MM.1S (cell line): ENCODE measurements around the gene PIK3R6.

Experiments used
- DNase-seq: peaks from one replicate; pipeline ENCODE4 v3.0.0-alpha.2; 2015
- H2AFZ ChIP-seq: fragments of 300-600 bp; sonication (generic); 2 replicates; pipeline ENCODE4 v1.6.0; 2016; ENCODE audit warnings: antibody characterized with exemption, low read length
- H3F3A ChIP-seq: fragments of 300-600 bp; sonication (generic); 2 replicates; pipeline ENCODE4 v1.6.1; 2016; ENCODE audit warnings: mild to moderate bottlenecking, antibody characterized with exemption, low read length, moderate library complexity, mixed read lengths; ENCODE audit not compliant: insufficient read depth
- H3K27ac ChIP-seq: fragments of 300-600 bp; sonication (generic); 2 replicates; pipeline ENCODE4 v1.5.1; 2016; ENCODE audit warnings: mild to moderate bottlenecking, low read length
- H3K27me3 ChIP-seq: fragments of 300-600 bp; sonication (generic); replicated peaks from 2 replicates; pipeline ENCODE4 v1.6.0; 2016; ENCODE audit warnings: low read length; ENCODE audit not compliant: insufficient read depth
- H3K36me3 ChIP-seq: fragments of 300-600 bp; sonication (generic); replicated peaks from 2 replicates; pipeline ENCODE4 v1.6.1; 2016; ENCODE audit warnings: mild to moderate bottlenecking, low read length, mixed read lengths; ENCODE audit not compliant: insufficient read depth
- H3K4me1 ChIP-seq: fragments of 300-600 bp; sonication (generic); 2 replicates; pipeline ENCODE4 v1.6.1; 2016; ENCODE audit warnings: low read length, mixed read lengths
- H3K4me2 ChIP-seq: fragments of 300-600 bp; sonication (generic); 2 replicates; pipeline ENCODE4 v1.6.0; 2016; ENCODE audit warnings: low read depth, low read length
- H3K4me3 ChIP-seq: fragments of 300-600 bp; sonication (generic); 2 replicates; pipeline ENCODE4 v1.5.1; 2016; ENCODE audit warnings: low read length, mixed read lengths
- H3K79me2 ChIP-seq: fragments of 300-600 bp; sonication (generic); 2 replicates; pipeline ENCODE4 v1.6.1; 2016; ENCODE audit warnings: mixed run types, low read length, mixed read lengths
- H3K9ac ChIP-seq: fragments of 300-600 bp; sonication (generic); 2 replicates; pipeline ENCODE4 v1.6.1; 2016; ENCODE audit warnings: low read length, mixed read lengths
- H3K9me2 ChIP-seq: fragments of 300-600 bp; sonication (generic); replicated peaks from 2 replicates; pipeline ENCODE4 v1.6.1; 2016; ENCODE audit warnings: mild to moderate bottlenecking, low read length, mixed read lengths; ENCODE audit not compliant: insufficient read depth
- H3K9me3 ChIP-seq: fragments of 300-600 bp; sonication (generic); replicated peaks from 2 replicates; pipeline ENCODE4 v1.6.1; 2016; ENCODE audit warnings: mild to moderate bottlenecking, low read length, mixed read lengths; ENCODE audit not compliant: insufficient read depth
- H4K20me1 ChIP-seq: fragments of 300-600 bp; sonication (generic); 2 replicates; pipeline ENCODE4 v1.6.1; 2016; ENCODE audit warnings: mild to moderate bottlenecking, low read length, moderate library complexity, mixed read lengths; ENCODE audit not compliant: insufficient read depth
- CTCF ChIP-seq: fragments of 300-600 bp; sonication (generic); IDR thresholded peaks from 2 replicates; pipeline ENCODE4 v1.5.1; 2016; ENCODE audit warnings: antibody characterized with exemption, low read length, mixed read lengths
- EZH2 ChIP-seq: fragments of 300-600 bp; sonication (generic); optimal IDR thresholded peaks from 2 replicates; pipeline ENCODE3; 2017; ENCODE audit warnings: low read depth, mild to moderate bottlenecking, antibody characterized with exemption, low read length, mixed read lengths
- EZH2phosphoT487 ChIP-seq: fragments of 300-600 bp; sonication (generic); IDR thresholded peaks from 2 replicates; pipeline ENCODE4 v1.6.1; 2018; ENCODE audit warnings: antibody characterized with exemption, low read length

The PIK3R6 gene

GRCh38 chr17:8776248-8776647 lies 91.2 kb downstream of the PIK3R6 start:
- Histone ChIP-seq H3K79me2 (no peaks in the 10 kb centered on the region), H3K9me2 (no peaks in the 10 kb centered on the region), H3K27me3 (no peaks in the 10 kb centered on the region), H3F3A (no peaks in the 10 kb centered on the region), H3K9me3 (no peaks in the 10 kb centered on the region), H3K4me2 (no peak overlapping the region), H3K9ac (no peak overlapping the region), H3K36me3 (no peaks in the 10 kb centered on the region), H3K27ac (no peak overlapping the region), H2AFZ (no peak overlapping the region), H3K4me1 (no peaks in the 10 kb centered on the region), H4K20me1 (no peaks in the 10 kb centered on the region), H3K4me3 (no peak overlapping the region)
- no peak for TF ChIP-seq EZH2
- no peak for TF ChIP-seq EZH2phosphoT487
- TF ChIP-seq CTCF = no peak
- no peak for DNase-seq

DNA sequence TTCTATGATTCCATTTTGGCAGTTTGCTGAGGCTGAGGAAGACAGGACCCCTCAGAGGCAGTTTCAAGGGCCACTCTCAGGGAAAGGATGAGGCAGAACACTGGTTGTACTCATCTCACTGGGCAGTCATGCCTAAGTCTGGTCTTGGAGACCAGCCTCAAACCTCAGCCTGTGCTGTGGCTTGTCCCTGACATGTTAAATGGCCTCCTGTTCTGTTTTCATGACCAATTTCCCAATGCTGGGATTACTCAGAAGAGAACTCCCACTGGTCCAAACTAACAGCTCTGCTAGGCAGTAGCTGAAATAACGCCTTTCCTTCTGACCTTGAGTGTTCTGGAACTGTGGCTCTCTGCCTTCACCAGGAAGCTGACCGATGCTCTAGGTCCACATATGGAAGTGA lies 100.7 kb downstream of the PIK3R6 start:
- Histone ChIP-seq H3K9me2 (no peaks in the 10 kb centered on the region), H3K9ac (no peak overlapping the region), H2AFZ (no peak overlapping the region), H3F3A (no peaks in the 10 kb centered on the region), H3K27ac (no peak overlapping the region), H3K4me1 (no peaks in the 10 kb centered on the region), H3K9me3 (no peaks in the 10 kb centered on the region), H3K4me2 (no peak overlapping the region), H3K27me3 (no peaks in the 10 kb centered on the region; the same call in 1 of the 2 replicates), H3K79me2 (no peaks in the 10 kb centered on the region), H4K20me1 (no peaks in the 10 kb centered on the region), H3K36me3 (no peaks in the 10 kb centered on the region), H3K4me3 (no peak overlapping the region)
- TF ChIP-seq EZH2 = no peak
- no peak for TF ChIP-seq EZH2phosphoT487
- no peak for TF ChIP-seq CTCF
- no peak for DNase-seq

DNA sequence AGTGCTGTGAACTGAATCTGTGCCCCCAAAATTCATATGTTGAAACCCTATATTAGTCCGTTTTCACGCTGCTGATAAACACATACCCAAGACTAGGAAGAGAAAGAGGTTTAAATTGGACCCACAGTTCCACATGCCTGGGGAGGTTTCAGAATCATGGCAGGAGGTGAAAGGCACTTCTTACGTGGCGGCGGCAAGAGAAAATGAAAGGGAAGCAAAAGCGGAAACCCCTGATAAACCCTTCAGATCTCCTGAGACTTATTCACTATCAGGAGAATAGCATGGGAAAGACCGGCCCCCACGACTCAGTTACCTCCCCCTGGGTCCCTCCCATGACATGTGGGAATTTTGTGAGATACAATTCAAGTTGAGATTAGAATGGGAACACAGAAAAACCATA lies 105.5 kb downstream of the PIK3R6 start:
- Histone ChIP-seq H3K4me1 (no peaks in the 10 kb centered on the region), H3K9ac (no peak overlapping the region), H3K9me2 (no peaks in the 10 kb centered on the region), H3K9me3 (no peaks in the 10 kb centered on the region), H4K20me1 (no peaks in the 10 kb centered on the region), H3K4me2 (no peak overlapping the region), H3K4me3 (no peak overlapping the region), H3K79me2 (no peaks in the 10 kb centered on the region), H2AFZ (no peak overlapping the region), H3K36me3 (no peaks in the 10 kb centered on the region), H3F3A (no peaks in the 10 kb centered on the region), H3K27me3 (peaks cover 4% of the 10 kb centered on the region; the same call in 1 of the 2 replicates), H3K27ac (no peak overlapping the region)
- DNase-seq = no peak
- TF ChIP-seq CTCF (no peak), EZH2phosphoT487 (no peak), EZH2 (no peak)

DNA sequence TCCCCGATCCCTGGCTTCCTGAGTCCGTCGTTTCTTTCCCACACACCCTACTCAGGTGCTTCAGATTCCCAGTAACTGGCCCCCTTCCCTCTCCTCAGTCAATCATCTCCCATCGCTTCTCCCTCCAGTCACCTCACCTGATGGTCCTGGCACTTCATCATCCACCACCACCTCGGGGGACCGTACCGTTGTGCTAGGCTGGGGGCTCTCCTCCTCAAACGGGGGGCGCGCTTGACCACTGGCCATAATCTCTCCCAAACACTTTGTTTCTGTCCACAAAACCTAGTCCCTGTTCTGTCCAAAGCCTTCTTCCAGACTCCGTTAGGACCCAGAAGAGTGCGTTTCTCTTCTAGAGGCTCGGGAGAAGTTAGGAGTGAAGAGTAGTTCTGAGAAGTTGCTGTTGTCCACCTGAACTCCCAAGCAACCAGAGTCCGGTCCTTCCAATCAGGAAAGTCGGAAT lies 109.3 kb downstream of the PIK3R6 start, which contains the start of gene SPDYE4:
Gene SPDYE4, minus strand, starts transcription at position 410 of the 460 bp plus-strand sequence. Its CDS starts 164 bp downstream, at position 246.
- no peaks in the 10 kb centered on the region for H4K20me1 ChIP-seq
- no peaks in the 10 kb centered on the region for H3K4me1 ChIP-seq
- H3K4me2 ChIP-seq = no peak within 1 kb of the TSS
- no peak within 1 kb of the TSS for H3K9ac ChIP-seq
- H3F3A ChIP-seq = no peaks in the 10 kb centered on the region
- H3K36me3 ChIP-seq = no peaks in the 10 kb centered on the region
- no peak for TF ChIP-seq EZH2phosphoT487
- H3K27ac ChIP-seq = no peak within 1 kb of the TSS
- H3K9me3 ChIP-seq = no peaks in the 10 kb centered on the region
- no peak within 1 kb of the TSS for H3K4me3 ChIP-seq
- H3K27me3 ChIP-seq = peaks cover 8% of the 10 kb centered on the region
- no peaks in the 10 kb centered on the region for H3K9me2 ChIP-seq
- no peak for DNase-seq
- no peaks in the 10 kb centered on the region for H3K79me2 ChIP-seq
- H2AFZ ChIP-seq = no peak within 1 kb of the TSS
